AML-193 (cell line): ENCODE results near the gene ABHD11.

Experiments
- DNase-seq, 2 experiments: peaks; one replicate each; lab custom pipeline; 2025; lab: John Stamatoyannopoulos, UW

ABHD11 gene

GRCh38 chr7:73701357-73701995 is 37.1 kb downstream of the ABHD11 start:
- peak; percentile 21 to 22 for DNase-seq

- no peak for DNase-seq
Measured at GRCh38 chr7:73700581-73701134, 37.9 kb downstream of the ABHD11 start.

- no peak for DNase-seq
Measured at GRCh38 chr7:73700069-73700423, 38.6 kb downstream of the ABHD11 start.

- DNase-seq, result no peak
Measured at GRCh38 chr7:73699370-73700068, 39.1 kb downstream of the ABHD11 start.

GRCh38 chr7:73698410-73698809 is 40.2 kb downstream of the ABHD11 start:
- DNase-seq, result no peak

GRCh38 chr7:73696372-73696771 is 42.2 kb downstream of the ABHD11 start:
- DNase-seq, result no peak

GRCh38 chr7:73690646-73691045 is 48.0 kb downstream of the ABHD11 start:
- no peak for DNase-seq

GRCh38 chr7:73688288-73688687 is 50.3 kb downstream of the ABHD11 start:
- no peak for DNase-seq
